HG02798 (cell line): ENCODE measurements around the gene ANKRA2.
A peak's percentile ranks its signal among the peaks of the same experiment; 100 is the strongest.

Source experiments
- ATAC-seq: cut with Tn5 transposase; IDR thresholded peaks from one replicate; pipeline ENCODE4 v1.9.1; 2021; ENCODE audit warnings: mild to moderate bottlenecking; ENCODE audit not compliant: unreplicated experiment, poor library complexity

The ANKRA2 gene

DNA sequence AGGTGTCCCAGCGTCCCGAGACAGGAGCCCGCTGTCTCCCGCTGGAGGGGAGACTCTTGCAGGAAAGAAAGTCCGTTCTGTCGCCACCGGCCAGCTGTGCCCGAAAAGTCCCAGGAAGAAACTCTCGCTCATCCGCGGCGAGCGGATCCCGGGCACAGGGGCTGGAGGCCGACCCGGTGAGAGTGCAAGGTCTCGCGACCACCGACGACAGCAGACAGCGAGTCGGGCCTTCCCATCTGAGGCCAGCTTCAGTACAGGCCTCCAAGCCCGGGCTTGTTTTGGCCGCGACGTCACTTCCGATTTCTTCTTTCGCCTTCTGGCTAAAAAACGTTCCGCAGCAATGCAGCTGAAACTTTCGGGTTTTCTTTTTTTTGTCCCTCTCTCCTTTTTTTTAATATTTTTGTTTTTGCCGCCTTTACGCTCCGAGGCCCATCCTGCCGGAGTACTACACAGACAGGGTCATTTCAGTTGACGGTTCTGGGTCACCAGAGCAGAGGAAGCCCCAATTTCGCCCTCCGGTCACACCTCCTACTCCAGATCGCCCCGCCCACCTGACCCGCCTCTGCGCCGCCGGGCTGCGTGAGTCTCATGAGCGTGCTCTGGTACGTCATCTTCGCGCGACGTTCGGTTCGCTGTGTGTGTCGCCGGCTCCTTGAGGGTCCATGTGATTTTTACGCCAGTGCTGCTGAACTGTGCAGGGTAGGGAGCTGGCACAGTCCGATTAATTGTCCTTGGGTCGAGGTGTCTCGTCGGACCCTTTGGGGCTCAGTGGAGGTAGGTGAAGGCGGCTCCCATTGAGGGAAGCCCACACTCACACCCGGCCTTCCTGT is at the start of gene ANKRA2, which contains the start of gene UTP15:
TSS of gene ANKRA2 (minus strand) at position 501 of the 830 bp plus-strand sequence. CDS start 2,758 bp downstream, outside the sequence.
TSS of gene UTP15 (plus strand) at position 605 of the 830 bp plus-strand sequence. CDS start 1,602 bp downstream, outside the sequence.
- peak; percentile 97 for ATAC-seq

DNA sequence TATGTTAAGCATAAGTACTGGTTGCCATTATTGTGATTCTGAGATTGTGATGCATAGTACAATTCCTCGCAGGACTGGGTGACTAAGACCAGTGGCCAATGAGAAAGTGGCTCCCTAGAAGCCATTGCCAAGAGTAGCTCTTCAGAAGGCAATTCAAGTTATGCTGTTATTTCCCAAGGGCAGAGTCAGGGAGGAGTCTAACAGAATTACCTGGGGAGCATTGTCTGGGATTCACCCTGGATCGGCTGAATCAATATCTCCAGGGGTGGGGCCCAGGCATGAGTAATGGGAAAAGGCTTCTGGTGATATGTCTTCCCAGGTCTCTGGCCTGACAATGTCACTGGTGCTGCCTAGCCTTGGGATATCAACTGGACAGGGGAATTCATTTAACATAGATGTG is 49.6 kb upstream of the ANKRA2 start:
- no peak for ATAC-seq

DNA sequence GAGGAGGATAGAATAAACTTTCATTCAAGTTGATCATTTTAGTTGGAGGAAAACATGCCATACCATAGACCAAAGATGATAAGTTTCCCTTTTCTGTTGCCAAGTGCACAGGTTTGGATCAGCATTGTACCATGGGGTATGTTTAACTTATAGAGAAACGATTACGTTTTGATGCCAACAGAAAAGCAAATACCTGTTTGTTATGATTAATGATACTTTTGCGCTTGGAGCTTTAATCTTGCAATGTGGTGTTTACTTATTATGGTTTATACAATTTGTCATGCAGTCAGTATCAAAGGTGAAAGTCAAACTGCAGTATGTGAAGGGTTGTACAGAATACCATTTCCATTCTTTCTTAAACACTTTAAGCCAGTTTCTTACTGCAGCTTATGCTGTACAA is 47.4 kb upstream of the ANKRA2 start:
- ATAC-seq = no peak

GRCh38 chr5:73607228-73607627 is 41.8 kb upstream of the ANKRA2 start:
- ATAC-seq = no peak

- no peak for ATAC-seq
Observed at GRCh38 chr5:73606206-73606753, 40.8 kb upstream of the ANKRA2 start.

- ATAC-seq = no peak
Observed at GRCh38 chr5:73605223-73606087, 40.0 kb upstream of the ANKRA2 start.

DNA sequence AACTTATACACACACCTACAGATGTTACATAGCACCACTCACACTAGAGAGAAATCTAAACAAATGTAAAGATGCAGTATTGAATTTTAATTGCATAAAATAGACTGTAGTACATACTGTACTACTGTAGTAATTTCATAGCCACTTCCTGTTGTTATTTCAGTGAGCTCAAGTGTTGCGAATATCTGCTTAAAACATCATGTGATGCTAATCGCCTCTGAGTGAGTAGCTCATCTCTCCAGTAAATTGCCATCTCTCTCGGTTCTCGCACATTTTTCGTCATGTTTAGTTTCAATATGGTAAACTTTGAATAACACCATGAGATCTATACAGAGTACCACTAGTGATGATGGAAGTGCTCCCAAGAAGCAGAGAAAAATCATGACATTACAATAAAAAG is 38.6 kb upstream of the ANKRA2 start:
- ATAC-seq = no peak

DNA sequence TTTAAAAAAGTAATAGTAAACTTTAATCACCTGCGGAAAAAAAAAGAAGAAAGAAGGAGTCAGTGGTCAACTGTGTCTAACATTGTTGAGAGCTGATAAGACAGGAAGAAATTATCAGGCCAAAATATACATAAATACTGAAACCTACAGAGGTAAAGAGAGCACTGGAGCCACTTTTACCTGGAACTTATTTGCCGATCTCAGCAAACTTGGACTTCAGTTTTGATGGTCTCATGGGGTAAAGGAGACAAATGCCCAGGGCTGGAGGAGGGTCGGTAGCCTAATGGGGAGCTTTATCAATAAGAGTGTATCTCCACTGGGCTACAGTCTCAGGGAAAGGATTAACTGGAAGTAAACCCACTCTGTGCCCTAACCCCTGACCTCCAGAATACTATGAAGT is 33.9 kb upstream of the ANKRA2 start:
- ATAC-seq = no peak

DNA sequence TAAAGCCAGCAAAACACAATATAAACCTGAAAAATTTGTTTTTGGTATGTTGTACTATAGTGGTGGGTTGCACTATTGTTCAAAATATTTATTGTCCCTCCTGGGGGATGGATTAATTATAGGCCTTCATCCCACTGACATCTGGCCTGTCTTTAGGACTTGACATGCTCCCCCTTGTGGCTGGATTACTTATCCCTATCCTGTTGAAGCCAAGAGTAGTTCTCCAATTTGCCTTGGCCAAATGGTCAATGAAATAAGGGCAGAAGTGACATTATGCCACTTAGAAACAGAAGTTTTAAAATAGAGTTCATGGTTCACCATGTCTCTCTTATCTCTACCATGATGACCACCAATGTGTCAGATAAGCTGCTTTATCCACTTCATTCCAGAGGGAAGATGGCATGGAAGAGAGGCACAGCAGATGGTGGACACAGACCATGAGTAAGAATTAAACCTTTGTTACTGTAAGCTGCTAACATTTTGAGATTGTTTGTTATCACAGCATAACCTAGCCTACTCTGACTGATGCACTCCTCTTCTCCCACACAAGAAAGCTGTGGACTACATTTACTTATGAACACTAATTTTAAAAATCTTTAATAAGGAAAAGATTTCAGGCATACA is 31.4 kb upstream of the ANKRA2 start:
- ATAC-seq = no peak

- no peak for ATAC-seq
Observed at GRCh38 chr5:73592551-73592950, 27.1 kb upstream of the ANKRA2 start.

DNA sequence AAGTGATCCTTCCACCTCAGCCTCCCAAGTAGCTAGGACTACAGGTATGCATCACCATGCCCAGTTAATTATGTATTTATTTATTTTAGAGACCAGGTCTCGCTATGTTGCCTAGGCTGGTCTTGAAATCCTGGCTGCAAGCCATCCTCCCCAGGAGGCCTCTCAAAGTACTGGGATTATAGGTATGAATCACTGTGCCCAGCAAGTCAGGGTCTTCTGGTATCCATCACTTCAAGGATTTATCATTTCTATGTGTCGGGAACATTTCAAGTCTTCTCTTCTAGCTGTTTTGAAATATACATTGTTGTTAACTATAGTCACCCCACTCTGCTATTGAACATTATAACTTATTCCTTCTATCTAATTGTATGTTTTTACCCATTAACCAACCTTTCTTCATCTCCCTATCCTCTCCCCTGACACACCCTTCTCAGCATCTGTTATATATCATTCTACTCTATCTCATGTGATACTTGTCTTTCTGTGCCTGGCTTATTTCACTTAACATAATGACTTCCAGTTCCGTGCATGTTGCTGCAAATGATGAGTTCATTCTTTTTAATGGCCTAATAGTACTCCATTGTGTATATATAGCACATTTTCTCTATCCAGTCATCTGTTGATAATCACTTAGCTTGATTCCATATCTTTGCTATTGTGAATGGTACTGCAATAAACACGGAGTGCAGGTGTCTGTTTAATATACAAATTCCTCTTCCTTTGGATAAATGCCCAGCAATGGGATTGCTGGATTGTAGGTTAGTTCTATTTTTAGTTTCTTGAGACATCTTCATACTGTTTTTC is 26.5 kb upstream of the ANKRA2 start:
- no peak for ATAC-seq

DNA sequence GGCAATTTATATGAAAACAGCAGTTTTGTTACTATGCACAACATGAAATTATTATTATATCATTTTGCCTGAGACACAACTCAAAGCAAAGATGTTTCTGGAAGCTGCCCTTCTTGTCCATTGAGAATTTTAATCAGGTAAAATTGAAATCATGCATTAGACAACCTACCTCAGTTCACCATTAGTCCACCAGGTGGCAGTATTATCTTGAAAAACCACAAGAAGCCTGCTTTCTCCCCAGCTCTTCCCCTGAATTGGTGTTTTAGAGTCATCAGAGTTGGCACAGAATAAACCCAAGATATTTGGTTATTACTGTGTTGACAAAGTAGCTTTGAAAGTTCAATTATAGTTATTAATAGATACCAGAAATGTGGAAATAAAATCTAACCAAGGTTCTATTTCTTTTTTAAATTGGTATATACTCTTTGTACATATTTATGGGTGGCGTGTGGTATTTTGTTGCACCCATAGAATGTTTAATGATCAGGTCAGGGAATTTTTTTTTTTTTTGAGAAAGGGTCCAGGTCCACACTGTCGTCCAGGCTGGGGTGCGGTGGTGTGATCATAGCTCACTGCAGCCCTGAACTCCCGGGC is 25.8 kb upstream of the ANKRA2 start:
- ATAC-seq = peak; percentile 57

DNA sequence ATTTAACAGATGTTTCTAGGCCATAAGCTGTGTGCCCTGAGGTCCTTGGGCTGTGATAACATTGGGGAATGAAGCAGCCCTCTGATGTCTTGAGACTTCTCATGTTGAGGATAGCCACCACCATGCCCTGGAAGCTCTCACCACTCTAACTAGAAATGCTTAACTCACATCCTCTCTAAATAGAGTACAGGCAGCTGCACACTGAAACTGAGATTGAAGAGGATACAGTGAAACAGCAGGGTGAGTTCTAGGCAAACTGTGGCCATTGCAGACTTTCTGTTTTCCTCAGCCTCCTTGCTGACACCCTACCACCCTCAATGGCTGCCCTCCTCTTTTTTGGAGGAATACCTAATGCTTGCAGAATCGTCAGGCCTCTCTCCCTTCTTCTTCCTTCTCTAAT is 22.5 kb upstream of the ANKRA2 start:
- no peak for ATAC-seq

DNA sequence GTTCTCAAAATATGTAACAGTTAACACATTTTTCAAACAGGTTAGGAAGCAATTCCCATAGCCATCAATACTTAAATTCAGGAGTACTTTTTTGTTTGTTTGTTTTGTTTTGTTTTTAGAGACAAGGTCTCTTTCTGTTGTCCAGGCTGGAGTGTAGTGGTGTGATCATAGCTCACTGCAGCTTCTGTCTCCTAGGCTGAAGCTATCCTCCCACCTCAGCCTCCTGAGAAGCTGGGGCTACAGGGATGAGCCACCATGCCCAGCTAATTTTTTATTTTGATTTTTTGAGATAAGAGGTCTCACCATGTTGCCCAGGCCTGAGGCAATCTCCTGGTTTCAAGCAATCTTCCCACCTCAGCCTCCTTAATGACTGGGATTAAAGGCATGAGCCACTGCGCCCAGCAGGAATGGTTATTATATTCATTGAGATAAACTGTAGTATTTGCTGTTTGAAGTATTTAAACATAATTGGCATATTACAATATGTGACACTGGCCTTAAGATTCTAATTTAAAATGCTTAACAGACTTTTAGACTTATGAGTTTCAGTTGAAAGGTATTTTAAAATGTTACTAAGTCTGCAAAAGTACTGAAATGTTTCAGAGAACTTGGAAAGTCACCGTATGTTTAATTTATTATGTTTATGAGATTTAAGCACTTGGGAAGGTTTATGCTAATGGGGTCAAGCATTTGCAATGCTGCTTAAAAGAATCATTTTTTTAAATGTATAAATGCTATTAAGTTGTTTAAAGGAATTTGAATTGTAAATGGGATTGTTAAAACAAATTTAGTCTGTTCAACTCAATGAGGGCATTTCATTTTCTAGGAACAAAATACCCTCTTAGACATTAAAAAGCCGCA is 17.1 kb upstream of the ANKRA2 start:
- ATAC-seq = no peak

- no peak for ATAC-seq
Observed at GRCh38 chr5:73565969-73566547, 619 bp upstream of the ANKRA2 start.

GRCh38 chr5:73564675-73565074 is 764 bp downstream of the ANKRA2 start:
- ATAC-seq = peak; percentile 0

- no peak for ATAC-seq
Observed at GRCh38 chr5:73564018-73564417, 1.4 kb downstream of the ANKRA2 start.

- ATAC-seq = no peak
Observed at GRCh38 chr5:73558950-73559349, 6.5 kb downstream of the ANKRA2 start.
